Calu3 (cell line): Measurements from ENCODE around the gene RC3H2. TPM values are rescaled to one million over a fixed set of nuclear protein-coding genes. Genes with fewer than 3 reads are reported as not detected.
A peak's percentile ranks its signal among the peaks of the same experiment; 100 is the strongest.

Source experiments
- BruUV-seq: library from RNA; stranded (reverse); fragments of 400-500 nt; replicated peaks from 2 replicates; lab custom pipeline; 2021; lab: Mats Ljungman, UMichigan
- CTCF ChIA-PET: fragments of 300-600 bp; sonication (Branson Sonifier 250); formaldehyde crosslinking; loops from one replicate; lab custom pipeline; 2022; ENCODE audit warnings: antibody characterized with exemption; lab: Charles Lee
- DNase-seq: peaks from one replicate; pipeline ENCODE4 v3.0.0; 2022
- H3K27ac Mint-ChIP-seq: one replicate; pipeline ENCODE4 v1.8.0; 2022; ENCODE audit warnings: mixed read lengths; ENCODE audit not compliant: unreplicated experiment
- H3K27me3 Mint-ChIP-seq: one replicate; pipeline ENCODE4 v1.8.0; 2022; ENCODE audit warnings: mixed read lengths; ENCODE audit not compliant: unreplicated experiment
- H3K36me3 Mint-ChIP-seq: one replicate; pipeline ENCODE4 v1.8.0; 2022; ENCODE audit warnings: mild to moderate bottlenecking, moderate library complexity, mixed read lengths; ENCODE audit not compliant: insufficient read depth, unreplicated experiment
- H3K4me1 Mint-ChIP-seq: one replicate; pipeline ENCODE4 v1.8.0; 2022; ENCODE audit warnings: mild to moderate bottlenecking, low read depth, mixed read lengths; ENCODE audit not compliant: unreplicated experiment
- H3K4me3 Mint-ChIP-seq: one replicate; pipeline ENCODE4 v1.8.0; 2022; ENCODE audit warnings: mild to moderate bottlenecking, low read depth, moderate library complexity, mixed read lengths; ENCODE audit not compliant: unreplicated experiment
- H3K9me3 Mint-ChIP-seq: one replicate; pipeline ENCODE4 v1.8.0; 2022; ENCODE audit warnings: low read depth, mixed read lengths; ENCODE audit not compliant: unreplicated experiment
- intact Hi-C: fragments of 100-400 bp; cut with micrococcal nuclease; formaldehyde crosslinking; loops from one replicate; pipeline ENCODE4 v1.10.0; 2022; ENCODE audit not compliant: unreplicated experiment
- total RNA-seq: library from RNA; stranded (reverse); gene quantifications from 2 replicates; pipeline ENCODE4 v1.2.3, GENCODE V29; 2022
- TF ChIP-seq, protein P1 (sequence below): fragments of 200-600 bp; IDR thresholded peaks from one replicate; pipeline ENCODE4 v1.8.0; 2022; ENCODE audit warnings: antibody characterized with exemption; ENCODE audit not compliant: unreplicated experiment

RC3H2 gene
- total RNA-seq, 1 experiment from 2014 or later = 45.5 TPM

DNA sequence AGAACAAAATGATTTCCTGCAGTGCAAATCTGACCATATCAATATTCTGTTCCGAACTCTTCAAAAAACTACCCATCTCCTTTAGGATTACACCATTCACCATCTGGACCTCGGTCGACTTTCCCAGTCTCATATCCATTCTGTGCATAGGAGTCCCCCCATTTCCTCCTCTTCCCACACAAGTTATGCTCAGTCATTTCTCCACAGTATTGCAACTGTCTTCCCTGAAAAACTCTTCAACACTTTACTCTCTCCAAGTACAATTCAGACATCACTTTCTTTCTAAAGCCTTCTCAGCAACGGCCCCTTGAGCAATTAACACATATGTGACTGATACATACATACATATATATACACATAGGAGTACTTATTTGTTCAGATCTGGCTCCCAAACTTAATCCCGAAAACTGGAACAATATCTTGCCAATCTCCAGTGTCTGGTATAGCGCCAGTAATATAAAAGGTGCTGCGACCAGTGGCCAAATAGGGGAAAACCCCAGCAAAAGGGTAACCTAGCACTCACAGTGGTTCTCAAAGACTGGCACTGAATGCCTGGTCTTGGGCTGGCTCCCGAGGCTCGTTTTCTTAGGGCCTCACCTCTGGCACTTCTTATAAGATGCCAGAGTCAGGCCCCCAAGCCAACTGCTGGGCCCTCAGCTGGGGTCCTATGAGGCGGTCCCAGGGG, 25.5 kb upstream of the RC3H2 start:
- CTCF ChIA-PET = interaction anchor here (1.0 kb wide), 1 partner anchor 10 kb away, joined by 7 read pairs; the partner anchor contains the start of gene RABGAP1
- intact Hi-C loops = loop anchor here (1.0 kb wide), 1 partner anchor 61 kb away; no protein-coding TSS in a partner anchor
- no peaks in the 10 kb centered on the region for H3K36me3 Mint-ChIP-seq
- H3K27ac Mint-ChIP-seq = no peak overlapping the region
- no peak for DNase-seq
- no peaks in the 10 kb centered on the region for H3K9me3 Mint-ChIP-seq
- BruUV-seq = TSS peak; percentile 61
- no peak overlapping the region for H3K4me3 Mint-ChIP-seq
- no peaks in the 10 kb centered on the region for H3K4me1 Mint-ChIP-seq
- TF ChIP-seq, protein P1, sequence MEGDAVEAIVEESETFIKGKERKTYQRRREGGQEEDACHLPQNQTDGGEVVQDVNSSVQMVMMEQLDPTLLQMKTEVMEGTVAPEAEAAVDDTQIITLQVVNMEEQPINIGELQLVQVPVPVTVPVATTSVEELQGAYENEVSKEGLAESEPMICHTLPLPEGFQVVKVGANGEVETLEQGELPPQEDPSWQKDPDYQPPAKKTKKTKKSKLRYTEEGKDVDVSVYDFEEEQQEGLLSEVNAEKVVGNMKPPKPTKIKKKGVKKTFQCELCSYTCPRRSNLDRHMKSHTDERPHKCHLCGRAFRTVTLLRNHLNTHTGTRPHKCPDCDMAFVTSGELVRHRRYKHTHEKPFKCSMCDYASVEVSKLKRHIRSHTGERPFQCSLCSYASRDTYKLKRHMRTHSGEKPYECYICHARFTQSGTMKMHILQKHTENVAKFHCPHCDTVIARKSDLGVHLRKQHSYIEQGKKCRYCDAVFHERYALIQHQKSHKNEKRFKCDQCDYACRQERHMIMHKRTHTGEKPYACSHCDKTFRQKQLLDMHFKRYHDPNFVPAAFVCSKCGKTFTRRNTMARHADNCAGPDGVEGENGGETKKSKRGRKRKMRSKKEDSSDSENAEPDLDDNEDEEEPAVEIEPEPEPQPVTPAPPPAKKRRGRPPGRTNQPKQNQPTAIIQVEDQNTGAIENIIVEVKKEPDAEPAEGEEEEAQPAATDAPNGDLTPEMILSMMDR = no peak
- H3K27me3 Mint-ChIP-seq = no peaks in the 10 kb centered on the region

DNA sequence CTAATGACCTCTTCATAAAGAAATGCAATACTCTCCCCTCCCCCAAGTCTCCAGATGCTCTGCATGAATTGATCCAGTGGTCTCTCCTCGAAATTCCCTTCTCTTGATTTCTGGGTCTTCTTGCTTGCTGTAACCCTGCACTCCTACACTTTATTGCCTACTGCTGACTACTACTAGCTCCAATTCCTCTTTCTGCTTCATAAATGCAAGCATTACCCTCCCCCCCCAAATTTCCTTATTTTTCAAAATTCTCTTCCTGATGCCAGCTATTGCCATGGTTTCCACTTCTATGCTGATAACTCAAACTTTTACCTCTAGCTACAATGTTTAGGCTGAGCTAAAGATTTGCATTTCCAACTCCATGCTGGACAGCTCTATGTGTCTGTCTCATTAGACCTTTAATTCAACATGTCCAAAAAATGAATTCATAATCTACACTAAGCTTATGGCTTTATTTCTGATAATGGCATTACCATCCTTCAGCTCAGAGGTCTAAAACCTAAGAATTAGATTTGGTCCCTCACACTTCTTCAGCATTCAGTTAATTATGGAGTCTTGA, 24.7 kb upstream of the RC3H2 start:
- H3K4me1 Mint-ChIP-seq = no peaks in the 10 kb centered on the region

DNA sequence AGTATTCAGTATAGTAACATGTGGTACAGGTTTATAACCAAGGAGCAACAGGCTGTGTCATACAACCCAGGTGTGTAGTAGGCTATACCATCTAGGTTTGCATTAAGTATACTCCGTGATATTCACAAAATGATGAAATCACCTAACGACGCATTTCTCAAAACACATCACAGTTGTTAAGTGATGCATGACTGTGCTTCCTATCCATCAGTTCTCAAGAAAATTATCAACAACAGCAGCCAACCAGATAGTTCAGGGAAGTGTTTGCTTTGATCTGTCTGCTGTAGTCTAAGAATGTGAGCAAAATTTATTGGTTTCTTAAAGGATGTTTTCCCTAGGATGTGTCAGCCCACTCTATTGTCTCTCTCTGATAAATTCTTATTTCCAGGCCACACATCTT, 18.8 kb upstream of the RC3H2 start:
- no peaks in the 10 kb centered on the region for H3K27me3 Mint-ChIP-seq
- no peaks in the 10 kb centered on the region for H3K4me1 Mint-ChIP-seq
- TF ChIP-seq, protein P1 = no peak
- H3K9me3 Mint-ChIP-seq = no peaks in the 10 kb centered on the region
- DNase-seq = no peak
- intact Hi-C loops = no loop called here
- H3K36me3 Mint-ChIP-seq = no peaks in the 10 kb centered on the region
- no peak overlapping the region for H3K27ac Mint-ChIP-seq
- H3K4me3 Mint-ChIP-seq = no peak overlapping the region
- CTCF ChIA-PET = no interaction called here
- no TSS peak for BruUV-seq

More for the DNA sequence above, 24.7 kb upstream of the RC3H2 start:
- Mint-ChIP-seq H3K36me3 (no peaks in the 10 kb centered on the region), H3K9me3 (no peaks in the 10 kb centered on the region), H3K27ac (no peak overlapping the region), H3K4me3 (no peak overlapping the region), H3K27me3 (no peaks in the 10 kb centered on the region)
- BruUV-seq = no TSS peak
- intact Hi-C loops = no loop called here
- no peak for DNase-seq
- CTCF ChIA-PET = interaction anchor here (0.5 kb wide), 1 partner anchor 13 kb away, joined by 5 read pairs; no protein-coding TSS in a partner anchor
- TF ChIP-seq, protein P1 = no peak

DNA sequence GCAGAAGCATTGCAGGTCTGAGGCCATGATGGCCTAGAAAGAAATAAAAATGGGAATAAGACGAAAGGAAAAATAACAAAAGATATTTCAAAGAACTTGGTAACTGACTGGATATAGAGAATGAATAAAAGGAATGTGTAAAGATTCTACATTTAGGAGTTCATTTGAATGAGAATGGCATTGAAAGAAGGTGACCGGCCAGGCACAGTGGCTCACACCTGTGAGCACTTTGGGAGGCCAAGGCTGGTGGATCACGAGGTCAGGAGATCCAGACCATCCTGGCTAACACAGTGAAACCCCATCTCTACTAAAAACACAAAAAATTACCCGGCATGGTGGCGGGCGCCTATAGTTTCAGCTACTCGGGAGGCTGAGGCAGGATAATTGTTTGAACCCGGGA, 17.6 kb upstream of the RC3H2 start:
- no peak overlapping the region for H3K27ac Mint-ChIP-seq
- H3K4me3 Mint-ChIP-seq = no peak overlapping the region
- TF ChIP-seq, protein P1 = no peak
- CTCF ChIA-PET = no interaction called here
- no peaks in the 10 kb centered on the region for H3K4me1 Mint-ChIP-seq
- no peaks in the 10 kb centered on the region for H3K9me3 Mint-ChIP-seq
- intact Hi-C loops = no loop called here
- BruUV-seq = no TSS peak
- H3K27me3 Mint-ChIP-seq = no peaks in the 10 kb centered on the region
- no peak for DNase-seq
- no peaks in the 10 kb centered on the region for H3K36me3 Mint-ChIP-seq
